ENCODE data around the gene TMEM31. TPM values are rescaled to one million over a fixed set of nuclear protein-coding genes. Genes with fewer than 3 reads are reported as not detected.

The TMEM31 gene
- total and polyA plus RNA-seq, 9 of the 15 experiments (the other 6 are each of a cell fraction or from before 2014, with no cell fraction given), result 0.18 TPM; not detected in 8

- TF ChIP-seq FOXP1 (CRISPR knock-in tag; IDR thresholded peaks at IDR 0.05), result peak; percentile 60; the same call in 1 of the 2 replicates
- TF ChIP-seq MAFG (tag; conservative IDR thresholded peaks at IDR 0.05), result no peak
- TF ChIP-seq MEF2D (tag; conservative IDR thresholded peaks at IDR 0.05; ENCODE audit: low read depth), result no peak
- no peak for TF ChIP-seq CREBBP (IDR thresholded peaks at IDR 0.05; ENCODE audit: low read depth, low read length)
- no peak for TF ChIP-seq SMAD2 (IDR thresholded peaks at IDR 0.05; ENCODE audit: low read depth, low read length)
- TF ChIP-seq ZNF766 (CRISPR knock-in tag; conservative IDR thresholded peaks at IDR 0.05), result no peak
- peak; percentile 52; the same call in 1 of the 2 replicates for TF ChIP-seq ELF4 (CRISPR knock-in tag; IDR thresholded peaks at IDR 0.05)
- peak in 1 of 3 experiments; percentile 46; a peak in 1 of 6 replicates for TF ChIP-seq ZBTB11 (CRISPR knock-in tag; IDR thresholded peaks at IDR 0.05)
- TF ChIP-seq CREB3L1 (IDR thresholded peaks at IDR 0.05; ENCODE audit: borderline replicate concordance, low read depth), result peak; percentile 100
- no peak for TF ChIP-seq ZNF274 (IDR thresholded peaks at IDR 0.05; ENCODE audit: borderline replicate concordance, low read depth, low read length)
- TF ChIP-seq ATF7 (IDR thresholded peaks at IDR 0.05), result peak; percentile 65
Observed at GRCh38 chrX:103687073-103687695, 23.5 kb upstream of the TMEM31 start (continued).

Measured in K562 (cell line).